Pulmonary artery endothelial cell (primary cell): ENCODE results near the gene SORCS3. TPM values are rescaled to one million over a fixed set of nuclear protein-coding genes. Genes with fewer than 3 reads are reported as not detected.

Experiments
- DNase-seq: peaks from one replicate; pipeline ENCODE4 v3.0.0-alpha.2; 2011; ENCODE audit warnings: low read depth, low spot score
- total RNA-seq: library from RNA; depleted of rRNA; stranded (reverse); fragments of >200 nt; gene quantifications from 2 replicates; pipeline ENCODE4 v1.2.3, GENCODE V29; 2014

Gene SORCS3
- total RNA-seq, 1 donor from 2014 or later = not detected

DNA sequence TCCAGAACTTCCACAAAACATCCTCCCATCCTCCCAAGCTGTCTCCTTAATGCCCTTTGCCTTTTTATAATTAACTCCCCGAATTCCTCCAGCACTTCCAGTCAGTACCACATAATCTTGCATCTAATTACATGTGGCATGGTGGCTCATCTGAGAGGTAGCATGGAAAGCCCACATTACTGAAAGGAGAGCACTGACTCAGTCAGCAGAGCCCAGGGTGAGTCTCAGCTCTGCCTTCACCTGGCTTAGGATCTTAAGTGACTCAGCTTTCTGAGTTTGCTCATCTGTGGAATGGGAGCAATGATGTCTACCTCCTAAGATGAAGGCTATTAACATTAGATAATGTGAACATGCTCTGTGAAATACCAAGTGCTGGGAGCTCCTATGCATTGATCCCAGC is 433.9 kb downstream of the SORCS3 start:
- DNase-seq = no peak

DNA sequence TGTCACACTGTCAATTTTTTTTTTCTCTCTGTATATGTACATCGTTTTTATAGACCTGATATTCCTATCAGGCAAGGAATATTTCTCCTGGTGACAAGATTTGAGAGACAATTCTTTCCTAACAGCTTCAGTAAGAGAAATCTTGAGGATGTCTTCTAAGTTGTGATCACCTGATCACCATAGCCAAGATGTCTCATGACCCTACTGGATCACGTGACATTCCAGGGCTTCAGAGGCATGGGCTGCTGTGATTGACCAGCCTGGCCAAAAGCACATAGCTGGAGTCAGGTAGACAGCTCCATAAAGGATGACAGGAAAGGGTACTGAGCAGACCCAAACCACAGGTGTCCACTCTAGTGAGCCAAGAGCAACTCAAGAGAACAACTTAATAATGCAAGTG is 444.9 kb downstream of the SORCS3 start:
- no peak for DNase-seq

DNA sequence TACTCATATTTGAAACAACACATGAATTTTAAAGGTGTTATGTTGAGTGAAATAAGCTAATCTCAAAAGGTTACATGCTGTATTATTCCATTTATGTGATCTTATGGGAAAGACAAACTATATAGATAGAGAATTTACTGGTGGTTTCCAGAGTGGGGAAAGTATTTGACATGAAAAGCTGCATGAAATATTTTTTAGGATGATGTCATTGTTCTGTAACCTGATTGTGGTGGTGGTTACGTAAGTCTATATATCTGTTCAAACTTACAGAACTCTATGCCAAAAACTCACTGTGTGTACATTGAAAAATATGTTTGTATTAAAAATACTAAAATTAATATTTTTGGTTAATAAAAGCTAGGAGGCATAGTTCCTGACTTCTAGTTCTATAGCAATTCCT is 453.0 kb downstream of the SORCS3 start:
- DNase-seq = no peak

DNA sequence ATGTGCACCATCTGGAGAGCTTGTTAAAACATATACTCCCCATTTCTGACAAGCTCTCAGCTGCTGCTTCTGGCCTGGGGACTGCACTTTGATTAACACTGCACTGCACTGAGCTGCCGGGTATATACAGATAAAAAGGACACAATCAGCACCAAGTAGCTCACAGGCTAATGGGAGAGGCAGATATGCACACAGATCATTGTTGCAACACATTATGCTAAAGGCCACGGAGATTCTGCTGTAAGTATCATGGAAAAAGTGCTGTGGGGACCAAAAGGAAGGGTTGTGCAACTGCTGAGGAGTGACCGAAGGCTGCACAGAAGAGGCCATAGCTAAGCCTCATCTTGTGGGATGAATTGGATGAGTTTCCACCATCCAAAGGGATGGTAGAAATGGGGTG is 455.2 kb downstream of the SORCS3 start:
- DNase-seq = no peak

DNA sequence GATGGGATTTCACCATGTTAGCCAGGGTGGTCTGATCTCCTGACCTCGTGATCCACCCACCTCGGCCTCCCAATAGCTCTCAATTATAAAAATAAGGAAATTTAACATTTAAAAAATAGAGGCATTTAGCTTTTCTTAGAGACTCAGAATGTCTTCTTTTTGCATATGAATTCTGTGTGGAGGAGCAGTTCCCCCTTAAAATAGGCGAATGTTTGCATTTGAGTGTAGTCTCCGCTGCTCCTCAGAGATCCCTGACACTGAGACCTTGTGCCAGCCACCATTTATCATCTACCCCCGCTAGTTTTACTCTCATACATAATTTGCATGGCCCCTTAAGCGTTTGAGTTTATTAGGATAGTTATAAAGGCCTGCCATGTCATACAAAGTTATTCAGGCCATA is 461.9 kb downstream of the SORCS3 start:
- no peak for DNase-seq

DNA sequence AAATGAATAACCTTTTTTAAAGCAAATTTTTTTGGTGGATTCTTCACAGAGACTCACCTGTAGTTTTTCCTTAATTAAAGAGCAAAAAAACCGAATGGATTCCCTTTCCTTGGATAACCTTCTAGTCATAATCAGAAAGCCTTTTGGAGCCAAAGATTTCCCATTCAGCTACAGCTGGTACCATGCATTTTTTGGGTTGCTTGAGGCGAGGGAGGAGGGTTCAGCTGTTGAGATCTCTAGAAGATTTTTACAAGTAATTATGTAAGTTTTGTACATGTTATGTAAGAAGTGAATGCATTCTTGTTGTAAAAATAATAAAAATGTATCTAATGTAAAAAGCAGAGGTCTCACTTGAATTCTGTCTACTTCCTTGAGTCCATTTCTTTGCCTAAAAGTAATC is 463.2 kb downstream of the SORCS3 start:
- no peak for DNase-seq

DNA sequence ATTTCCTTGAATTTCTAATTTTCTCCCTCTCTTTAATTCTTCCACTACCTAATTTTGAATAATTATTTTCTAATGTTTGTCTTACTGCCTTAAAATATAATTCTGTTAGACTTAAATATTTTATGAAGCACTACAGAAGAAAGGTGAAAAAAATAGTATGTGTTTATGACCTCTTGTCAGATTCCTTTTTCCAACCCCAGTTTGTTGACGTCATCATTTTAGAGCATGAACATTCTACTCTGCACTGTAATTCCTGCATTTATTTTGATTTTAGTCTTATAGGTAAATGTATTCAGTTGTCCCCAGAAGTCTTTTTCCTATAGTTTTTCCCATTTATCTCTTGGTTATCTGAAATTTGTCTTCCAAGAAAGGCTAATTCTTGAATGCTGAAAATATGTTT is 468.1 kb downstream of the SORCS3 start:
- no peak for DNase-seq

DNA sequence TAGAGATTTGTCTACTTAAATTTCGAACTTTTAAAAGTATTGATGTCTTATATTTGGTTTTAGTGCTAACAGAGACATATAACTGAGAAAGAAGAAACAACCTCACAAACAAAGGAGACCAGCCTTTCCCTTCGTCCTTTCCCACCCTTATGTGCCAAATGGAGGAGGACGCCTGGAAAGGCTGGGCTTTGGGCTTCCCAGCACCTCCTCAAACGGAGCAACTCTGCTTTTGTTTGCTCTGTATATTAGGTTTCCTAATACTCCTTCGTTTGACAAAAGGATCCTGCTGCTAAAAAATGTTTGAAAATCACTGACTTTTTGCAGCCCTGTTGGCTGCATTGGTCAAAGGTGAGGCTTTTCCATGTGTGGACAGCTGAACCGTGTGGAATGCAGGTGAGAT is 471.8 kb downstream of the SORCS3 start:
- no peak for DNase-seq

DNA sequence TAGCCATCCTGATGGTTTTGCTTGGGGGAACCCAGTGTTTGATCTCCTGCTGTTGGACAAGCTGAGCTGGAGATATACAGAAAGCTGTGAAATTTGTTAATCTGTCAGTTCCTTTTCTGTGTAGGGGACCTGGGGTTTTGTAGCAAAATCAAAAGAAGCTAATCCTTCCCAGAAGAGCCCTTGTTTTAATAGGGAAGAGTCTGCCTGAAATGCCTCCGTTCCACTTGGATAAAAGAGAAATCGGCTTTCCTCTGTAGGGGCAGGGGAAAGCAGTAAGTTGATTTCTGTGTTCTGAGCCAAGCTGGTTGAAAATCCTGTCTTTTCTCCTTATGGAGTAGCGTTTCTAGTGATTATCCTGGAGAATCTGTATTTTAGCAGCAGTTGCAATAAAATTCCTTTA is 472.6 kb downstream of the SORCS3 start:
- DNase-seq = no peak

DNA sequence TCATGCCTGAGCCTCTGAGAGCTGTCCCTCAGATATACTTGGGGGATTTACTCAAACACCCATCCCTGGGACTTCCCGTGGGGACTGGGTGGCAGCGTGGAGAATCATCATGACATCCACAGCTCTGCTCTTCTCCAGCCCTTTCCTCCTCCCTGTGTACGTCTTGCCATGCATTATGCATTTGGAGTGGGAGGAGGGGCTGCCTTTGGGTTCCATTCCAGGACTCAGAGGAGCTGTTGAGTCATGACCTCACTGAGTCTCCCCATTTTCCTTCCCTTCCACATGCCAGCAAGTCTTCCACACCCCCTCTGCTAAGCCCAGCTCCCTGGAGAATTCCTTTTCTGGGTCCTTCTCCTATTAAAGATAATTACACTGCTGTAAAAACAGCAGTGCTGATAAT is 480.7 kb downstream of the SORCS3 start:
- no peak for DNase-seq

DNA sequence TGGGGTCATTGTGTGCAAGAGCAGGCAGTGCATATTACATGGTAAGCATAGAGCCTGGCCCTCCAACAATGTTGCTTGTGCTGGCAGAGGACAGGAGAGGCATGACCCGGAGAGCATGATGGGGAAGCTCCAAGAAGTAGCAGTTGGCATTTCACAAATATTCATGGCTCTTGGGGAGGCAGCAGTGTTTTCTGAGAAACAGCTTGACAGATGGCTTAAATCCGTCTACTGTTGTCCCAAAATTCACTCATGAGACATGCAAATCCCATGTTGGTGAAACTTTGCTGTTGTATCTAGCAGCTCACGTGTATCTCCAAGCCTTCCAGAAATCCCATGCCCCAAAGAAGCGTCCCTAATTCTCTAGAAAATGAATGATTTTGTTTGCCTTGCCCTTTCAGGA is 487.0 kb downstream of the SORCS3 start:
- no peak for DNase-seq

DNA sequence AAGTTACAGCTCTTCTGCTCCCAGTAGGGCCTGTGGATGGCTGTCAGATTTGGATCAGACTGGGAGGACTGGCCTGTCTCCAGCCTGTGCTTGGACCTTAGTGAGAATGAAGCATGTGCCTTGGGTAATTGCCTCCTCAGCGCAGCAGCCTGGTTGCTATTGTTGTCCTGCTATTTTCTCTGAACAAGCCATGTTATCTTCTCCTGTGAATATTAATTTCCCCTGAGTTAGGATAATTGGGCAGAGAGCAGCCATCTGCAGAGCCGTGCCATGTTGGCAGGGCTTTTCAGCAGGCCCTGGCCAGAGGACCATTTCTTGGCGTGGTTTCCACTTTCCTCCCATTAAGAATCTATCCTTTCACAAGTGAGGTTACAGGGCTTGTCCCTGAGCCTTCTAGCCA is 497.3 kb downstream of the SORCS3 start:
- no peak for DNase-seq

DNA sequence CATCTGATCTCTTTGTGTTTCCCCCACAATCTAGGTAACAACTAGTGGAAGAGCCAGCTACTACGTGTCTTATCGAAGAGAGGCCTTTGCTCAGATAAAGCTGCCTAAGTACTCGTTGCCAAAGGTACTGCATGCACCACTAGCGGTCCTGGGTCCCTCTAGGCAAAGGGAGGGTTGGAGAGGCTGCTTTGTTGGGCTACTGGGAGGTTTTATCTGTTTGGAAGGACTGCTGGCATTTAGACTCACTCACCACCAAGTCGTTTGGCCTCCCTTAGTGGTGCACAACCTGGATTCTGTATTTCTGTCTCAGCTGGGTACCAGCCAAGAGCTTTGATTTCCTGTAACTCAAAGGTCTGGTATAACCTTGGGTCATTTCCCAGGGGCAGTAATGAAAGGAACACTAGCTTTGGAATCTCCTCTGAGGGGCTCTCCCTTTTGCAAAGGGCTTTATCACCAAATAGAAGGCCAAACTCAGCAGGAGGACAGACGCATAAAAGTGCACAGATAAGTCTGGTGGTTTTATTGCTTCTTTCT is 498.3 kb downstream of the SORCS3 start:
- no peak for DNase-seq

DNA sequence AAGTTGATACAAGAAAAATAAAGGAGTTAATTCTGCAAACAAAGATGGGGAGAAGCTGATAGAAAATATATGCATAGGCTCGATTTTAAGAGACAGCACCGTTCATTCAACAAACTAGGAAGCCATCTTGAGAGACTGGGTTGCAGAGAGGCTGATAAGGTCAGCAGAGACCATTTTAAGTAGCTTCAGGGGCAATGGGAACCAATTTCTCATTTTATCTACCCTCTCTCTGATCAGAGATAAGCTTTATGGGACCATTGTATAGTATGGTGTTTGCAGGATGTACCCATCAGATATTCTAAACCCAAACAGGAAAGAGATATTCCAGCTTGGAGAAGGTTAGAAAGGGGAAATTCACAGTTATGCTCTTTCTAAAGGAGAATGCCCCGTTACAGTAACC is 499.5 kb downstream of the SORCS3 start:
- DNase-seq = no peak

DNA sequence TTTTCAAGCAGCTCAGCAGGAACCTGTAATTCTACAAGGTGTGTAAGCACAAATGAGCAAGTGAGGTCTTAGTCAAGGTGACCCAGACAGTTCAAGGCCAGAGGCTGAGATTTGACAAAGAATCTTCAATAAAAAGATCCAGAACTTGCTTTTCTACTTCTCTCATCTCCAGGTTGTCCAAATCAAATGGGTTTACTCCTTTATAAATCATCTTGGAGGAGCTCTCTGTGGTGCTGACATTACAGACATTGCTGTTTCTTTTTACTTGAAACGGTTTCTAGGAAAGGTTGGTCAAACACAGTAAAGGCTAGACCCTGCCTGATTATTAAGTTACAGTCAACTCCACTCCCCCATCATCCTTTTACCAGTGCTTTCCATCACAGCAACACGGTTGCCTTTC is 504.6 kb downstream of the SORCS3 start:
- no peak for DNase-seq

DNA sequence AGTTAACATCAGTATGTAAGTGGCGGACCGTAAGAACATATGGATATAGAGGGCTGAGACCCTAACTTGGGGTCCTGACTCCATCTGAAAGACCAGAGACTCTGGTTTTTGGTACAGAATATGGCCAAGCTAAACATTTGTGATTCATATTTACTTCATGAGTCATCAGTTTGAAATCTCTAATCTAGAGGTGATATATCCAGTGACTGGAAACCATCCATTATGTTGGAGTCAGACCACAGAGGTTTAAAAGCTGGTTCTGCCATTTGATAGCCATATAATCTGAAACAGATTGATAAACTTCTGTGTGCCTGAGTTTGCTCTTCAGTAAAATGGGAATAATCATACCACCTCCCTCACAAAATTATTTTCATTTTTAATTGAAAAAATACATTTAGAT is 505.3 kb downstream of the SORCS3 start:
- DNase-seq = no peak

DNA sequence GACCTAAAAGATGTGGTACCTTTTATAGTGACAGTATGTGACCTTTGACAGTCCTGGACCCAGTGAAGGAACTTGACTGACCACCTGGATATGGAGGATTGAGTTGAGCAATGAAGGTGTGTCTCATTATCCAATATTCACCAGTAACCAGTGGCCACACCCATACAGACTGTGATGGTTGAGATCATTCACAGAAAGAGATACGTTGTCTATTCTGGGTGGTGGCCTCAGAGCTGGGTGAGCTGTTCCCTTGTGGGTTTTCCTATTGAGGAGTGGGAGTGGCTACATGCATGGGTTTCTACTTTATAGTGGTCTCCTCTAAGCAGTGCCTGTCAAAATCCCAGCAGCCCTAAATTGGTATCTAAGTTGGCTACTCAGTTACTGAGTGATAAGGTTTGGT is 507.4 kb downstream of the SORCS3 start:
- DNase-seq = no peak

DNA sequence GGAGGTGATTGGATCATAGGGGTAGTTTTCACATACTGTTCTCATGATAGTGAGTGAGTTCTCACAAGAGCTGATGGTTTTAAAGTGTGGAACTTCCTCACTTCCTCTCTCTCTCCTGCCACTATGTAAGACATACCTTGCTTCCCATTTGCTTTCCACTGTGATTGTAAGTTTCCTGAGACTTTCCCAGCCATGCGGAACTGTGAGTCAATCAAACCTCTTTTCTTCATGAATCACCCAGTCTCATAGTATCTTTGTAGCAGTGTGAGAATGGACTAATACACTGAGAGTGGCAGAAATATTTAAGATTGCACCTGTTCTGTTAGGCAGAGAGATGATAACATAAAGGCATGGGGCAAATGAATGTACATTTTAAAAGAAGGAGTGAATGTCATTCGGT is 507.8 kb downstream of the SORCS3 start:
- DNase-seq = no peak

DNA sequence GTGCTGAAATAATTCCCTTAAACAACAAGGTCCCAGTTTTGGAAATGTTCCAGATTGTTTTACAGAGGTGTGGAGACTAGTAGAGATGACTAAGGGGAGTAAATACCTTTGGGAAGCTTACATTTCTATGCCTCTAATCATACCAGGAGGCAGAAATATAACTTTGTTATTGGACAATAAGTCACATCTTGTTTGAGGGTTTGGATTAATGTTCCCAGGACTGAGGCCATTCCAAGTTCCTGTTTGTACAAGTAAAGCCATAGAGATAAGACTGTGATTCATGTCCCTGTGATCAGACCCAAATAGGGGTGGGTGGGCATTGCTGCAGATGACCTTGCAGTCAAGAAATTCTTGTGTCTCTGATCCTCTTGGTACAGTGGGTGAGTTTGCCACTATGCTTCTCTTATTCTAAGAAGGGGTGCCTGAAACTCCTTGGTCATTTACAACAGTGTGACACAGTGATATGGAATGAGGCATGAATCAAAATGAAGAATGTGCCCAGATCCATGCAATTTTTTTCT is 508.3 kb downstream of the SORCS3 start:
- DNase-seq = no peak

DNA sequence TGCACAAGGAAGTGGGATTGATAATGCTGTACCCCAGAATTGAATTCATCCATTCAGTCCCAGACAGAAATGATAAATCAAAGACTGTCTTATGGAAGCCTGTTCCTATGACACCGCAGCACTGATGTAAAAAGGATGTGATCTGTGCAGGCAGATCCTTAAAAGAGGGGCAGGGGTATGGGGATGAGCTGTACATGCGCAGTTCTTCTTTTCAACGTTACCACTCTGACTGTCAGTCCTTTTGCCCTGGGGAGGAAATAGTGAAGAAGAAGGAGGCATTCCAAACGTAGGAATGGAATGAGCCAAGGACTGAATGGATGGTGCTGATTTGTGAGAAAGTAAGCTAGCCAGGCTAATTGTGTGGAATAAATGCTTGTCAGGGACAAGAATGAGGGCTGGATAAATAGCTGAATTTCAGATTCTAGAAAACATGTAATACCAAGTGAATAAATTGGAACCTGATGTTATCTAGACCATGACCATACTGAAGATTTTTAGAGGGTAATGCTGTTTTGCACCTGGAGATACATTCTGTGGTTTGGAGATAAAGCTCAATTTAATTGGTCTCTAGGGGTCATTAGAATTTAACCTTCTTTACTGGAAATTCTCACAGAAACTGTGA is 509.3 kb downstream of the SORCS3 start:
- no peak for DNase-seq

DNA sequence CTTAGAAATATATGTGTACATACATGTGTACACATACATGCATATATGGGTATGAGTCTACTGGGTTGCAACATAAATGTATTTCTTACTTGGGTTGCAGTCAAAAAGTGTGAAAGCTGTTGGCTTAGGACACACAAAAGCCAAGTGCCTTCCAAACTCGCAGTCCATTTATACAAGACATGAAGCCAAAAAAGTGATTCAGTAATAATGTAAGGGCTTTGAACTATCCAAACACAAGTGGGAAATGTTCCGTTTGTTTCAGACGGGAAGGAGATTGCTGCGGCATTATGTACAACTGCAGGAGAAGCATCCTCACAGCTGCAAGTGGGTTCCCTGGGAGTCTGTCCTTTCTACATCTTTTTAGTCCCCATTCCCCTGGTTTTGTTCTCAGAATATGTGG is 513.6 kb downstream of the SORCS3 start:
- no peak for DNase-seq

DNA sequence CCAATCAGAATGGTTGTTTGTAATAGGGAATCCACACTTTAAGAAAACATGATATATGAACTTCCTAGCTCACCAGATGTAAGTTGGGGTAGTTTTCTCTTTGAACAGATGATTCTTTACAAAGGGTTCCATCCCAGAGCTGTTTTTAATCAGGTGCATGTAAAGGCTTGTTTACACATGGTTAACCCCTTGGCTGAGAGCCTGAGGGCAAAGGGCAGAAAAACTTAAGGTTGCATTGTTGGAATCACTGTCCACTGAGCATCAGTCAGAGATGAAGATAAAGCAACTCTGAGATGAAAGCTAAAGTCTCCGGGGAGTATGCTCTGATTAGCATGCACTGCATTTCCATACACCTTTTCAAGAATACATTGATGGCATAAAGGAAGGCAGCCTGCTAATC is 518.2 kb downstream of the SORCS3 start:
- DNase-seq = no peak

DNA sequence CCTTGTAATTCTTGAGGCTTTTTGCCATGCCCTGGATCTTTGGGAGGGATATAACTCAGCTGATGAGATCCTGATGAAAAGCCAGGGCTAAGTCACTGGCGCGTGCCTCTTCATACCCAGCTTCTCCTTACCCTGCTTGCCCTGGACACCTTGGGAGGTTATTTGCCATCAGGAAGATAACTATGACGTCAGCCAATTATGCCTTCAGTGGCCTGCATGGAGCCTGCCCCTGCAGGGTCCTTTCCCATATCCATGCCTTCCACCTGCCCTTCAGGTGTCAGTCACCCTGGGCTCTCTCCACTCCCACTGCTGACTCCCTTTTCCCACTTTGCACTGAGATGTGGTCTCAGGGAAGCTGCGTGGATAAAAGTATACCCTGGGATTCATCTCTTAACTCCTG is 520.1 kb downstream of the SORCS3 start:
- no peak for DNase-seq

DNA sequence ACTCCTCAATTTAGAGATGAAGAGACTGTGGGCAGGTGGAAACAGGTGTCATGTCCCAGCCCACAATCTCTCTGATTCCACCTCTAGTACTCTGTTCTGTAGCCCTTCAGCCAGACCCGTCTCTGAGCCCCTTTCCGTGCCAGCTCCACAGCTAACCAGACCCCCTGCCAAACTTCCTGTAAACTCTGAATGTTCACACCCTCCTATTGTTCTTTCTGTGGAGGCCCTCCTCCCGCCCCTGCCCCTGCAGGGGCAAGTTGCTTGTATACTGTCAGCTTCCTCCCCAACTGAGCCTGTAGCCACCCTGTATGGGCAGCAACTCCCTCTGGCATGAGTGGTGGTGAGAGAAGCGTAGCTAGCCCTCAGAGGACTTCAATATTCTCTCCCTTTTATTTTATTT is 520.7 kb downstream of the SORCS3 start:
- DNase-seq = no peak
